GM19328 (cell line): Measurements from ENCODE around the gene GPR107.

ENCODE experiments used
- ATAC-seq: cut with Tn5 transposase; IDR thresholded peaks from one replicate; pipeline ENCODE4 v1.9.1; 2021; ENCODE audit warnings: mild to moderate bottlenecking, moderate library complexity; ENCODE audit not compliant: unreplicated experiment

The GPR107 gene

DNA sequence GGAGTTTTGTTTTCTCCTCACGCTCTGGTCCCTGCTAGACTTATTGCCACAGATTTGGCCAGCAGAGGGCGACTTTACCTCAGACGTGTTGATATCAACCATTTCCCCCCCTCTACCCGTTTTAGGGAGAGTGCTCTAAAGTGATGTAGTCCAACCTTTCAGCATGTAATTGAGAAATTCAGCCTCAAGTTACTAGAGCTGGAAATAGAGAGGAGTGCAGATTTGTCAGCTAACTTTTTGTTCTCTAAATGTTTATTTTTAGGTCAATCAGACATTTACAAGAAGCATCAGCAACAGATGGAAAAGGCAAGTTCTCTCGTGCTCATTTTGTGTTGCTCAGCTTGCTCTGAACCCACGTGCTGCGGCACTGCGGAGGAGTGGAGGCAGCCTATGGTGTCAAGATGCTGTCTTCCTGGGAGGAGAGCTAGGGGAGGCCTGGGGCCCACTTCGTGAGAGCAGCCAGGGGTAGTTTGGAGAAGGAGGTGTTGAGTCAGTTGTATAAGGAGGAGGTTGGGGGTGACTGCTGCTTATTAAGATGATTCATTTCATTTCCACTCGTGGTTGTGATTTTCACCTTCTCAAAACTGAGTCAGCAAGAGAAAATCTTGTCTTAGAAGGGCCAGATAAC lies 53.6 kb downstream of the GPR107 start:
- ATAC-seq, result no peak

DNA sequence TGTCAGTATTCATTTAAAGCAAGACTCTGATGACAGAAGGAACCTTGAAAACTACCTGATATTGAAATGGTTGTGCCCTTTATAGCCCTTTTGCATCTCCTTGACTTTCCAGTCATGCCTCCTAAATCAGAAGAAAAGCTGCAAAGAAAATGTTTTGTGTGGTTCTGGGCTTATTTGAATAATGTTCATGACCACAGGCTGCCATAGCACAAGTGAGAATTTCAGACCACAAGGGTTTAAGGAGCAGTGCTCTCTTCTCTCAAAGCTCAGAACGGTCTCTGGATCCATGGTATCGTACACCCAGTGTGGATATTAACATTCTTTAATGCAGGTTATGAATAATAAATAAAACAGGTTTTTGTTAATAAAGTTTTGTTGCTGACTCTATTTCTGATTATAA lies 54.2 kb downstream of the GPR107 start:
- no peak for ATAC-seq

DNA sequence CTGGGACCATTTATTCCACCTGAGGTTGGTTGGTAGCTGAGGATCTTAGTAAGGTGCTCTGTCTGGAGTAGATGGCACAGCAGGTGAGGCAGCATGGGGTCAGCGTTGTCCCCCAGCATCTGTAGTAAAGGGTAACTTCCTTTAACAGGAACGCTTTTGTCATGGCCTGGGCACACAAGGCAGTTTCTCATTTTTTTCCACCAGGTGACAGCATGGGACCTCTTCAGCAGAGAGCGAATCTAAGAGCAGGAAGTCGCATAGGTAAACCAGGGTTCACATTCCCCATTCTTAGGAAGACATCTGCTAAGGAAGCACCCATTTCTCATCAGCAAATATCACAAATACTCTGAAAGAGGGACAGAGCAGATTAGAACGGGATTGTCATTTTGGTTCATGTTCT lies 56.5 kb downstream of the GPR107 start:
- ATAC-seq, result no peak

DNA sequence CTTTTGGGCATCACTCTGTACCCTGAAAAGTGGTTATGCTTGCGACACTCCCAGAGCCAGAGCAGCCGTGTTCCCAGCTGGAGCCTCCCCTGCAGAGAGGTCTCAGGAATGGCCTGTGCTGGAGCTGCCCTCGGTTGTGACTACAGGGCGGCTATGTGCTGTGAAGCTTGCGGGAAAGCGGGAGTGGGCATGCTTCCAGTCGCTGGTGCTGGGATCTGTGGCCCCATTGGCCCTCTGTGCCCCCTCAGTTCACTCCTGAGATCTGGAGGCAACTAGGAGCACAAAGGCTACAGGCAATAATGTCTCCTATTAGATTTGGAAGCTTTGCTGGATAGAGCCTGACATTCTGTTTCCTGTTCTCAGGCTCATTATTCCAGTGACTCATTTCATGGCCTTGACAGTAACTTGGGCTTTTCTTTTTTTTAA lies 56.9 kb downstream of the GPR107 start:
- ATAC-seq, result no peak

DNA sequence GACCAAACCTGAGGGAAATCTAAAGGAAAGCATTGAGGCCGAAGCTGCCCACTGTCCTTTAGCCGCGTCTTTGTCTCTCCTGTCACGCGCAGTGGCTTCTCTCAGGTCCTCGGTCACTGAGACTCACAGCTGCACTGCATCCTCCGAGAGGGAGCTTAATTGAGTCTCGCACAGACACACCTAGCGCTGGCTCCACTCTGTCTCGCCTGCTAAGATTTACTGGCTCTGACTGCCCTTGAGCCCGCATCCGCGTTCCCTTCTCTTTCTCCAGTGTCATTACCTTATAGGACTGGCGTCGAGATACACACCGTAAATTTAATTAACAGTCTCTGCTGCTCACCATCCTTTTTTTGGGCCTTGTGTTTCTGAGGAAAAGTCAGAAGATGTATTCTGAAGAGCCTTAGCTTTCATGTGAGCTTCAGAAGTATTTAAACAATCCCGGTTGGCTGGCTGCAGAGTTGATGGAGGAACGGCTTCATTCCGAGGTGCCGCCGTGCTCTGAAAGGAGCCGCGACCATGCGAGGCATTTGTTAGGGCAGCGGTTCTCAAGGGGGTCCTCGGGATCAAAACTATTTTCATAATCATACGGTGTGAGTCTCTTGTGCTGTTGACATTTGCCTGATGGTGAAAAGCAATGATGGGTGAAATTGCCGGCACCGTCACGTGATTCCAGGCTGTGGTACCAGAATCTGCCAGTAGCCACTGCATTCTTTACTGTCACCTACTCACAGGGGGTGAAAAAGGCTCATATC lies 58.3 kb downstream of the GPR107 start:
- no peak for ATAC-seq

DNA sequence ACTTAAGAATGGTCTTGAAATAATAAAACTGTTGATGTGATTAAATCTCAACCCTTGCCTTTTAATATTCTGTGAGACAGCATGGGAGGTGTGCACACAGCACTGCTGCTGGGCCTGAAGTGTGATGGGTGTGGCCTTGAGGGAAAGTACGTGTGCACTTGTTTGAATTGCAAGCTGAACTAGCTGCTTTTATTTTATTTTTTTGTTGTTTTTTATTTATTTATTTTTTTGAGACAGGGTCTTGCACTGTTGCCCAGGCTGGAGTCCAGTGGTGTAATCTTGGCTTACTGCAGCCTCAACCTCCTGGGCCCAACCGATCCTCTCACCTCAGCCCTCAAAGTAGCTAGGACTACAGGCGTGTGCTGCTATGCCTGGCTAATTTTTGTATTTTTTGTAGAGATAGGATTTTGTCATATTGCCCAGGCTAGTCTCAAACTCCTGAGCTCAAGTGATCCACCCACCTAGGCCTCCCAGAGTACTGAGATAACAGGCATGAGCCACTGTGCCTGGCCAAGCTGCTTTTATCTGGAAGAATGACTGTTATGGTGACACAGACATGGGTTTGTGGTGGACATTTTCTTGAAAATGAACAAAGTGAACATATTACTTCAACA lies 58.9 kb downstream of the GPR107 start:
- ATAC-seq, result no peak

DNA sequence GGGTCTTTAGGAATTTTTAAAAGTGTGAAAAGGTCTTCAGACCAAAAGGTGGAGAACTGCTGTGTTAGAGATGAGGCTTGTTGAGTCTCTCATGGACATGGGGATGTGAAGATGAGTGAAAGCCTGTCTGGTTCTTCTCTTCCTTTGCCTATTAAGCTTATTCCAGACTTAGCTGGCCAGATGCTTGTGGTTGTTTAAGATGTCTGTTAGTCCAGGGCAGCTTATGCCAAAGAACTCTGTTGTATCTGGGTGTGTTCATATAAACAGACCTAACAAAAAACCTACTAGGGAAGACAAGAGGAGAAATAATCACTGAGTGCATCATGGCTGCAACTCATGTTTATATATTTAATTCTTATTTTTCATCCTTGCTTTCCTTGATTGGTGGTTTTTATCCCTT lies 61.0 kb downstream of the GPR107 start:
- no peak for ATAC-seq

DNA sequence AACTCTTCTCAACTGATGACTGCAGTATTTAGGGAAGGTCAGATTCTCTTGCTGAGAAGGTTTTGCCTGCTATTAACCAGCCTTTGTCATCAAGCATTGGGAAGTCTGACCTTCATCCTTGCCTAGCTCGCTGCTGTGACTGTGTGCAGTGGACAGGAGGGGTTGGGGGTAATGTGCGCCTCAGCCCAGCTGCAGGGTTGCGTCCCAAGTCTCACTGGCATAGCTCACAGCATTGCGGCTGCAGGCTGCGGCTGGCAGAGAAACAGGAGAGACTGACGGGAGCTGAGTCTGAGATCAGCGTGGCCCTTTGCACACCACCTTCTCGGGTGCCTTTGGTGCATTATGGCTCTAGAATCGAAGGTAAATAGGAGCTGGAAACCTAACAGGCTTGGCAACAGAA lies 62.6 kb downstream of the GPR107 start:
- no peak for ATAC-seq

DNA sequence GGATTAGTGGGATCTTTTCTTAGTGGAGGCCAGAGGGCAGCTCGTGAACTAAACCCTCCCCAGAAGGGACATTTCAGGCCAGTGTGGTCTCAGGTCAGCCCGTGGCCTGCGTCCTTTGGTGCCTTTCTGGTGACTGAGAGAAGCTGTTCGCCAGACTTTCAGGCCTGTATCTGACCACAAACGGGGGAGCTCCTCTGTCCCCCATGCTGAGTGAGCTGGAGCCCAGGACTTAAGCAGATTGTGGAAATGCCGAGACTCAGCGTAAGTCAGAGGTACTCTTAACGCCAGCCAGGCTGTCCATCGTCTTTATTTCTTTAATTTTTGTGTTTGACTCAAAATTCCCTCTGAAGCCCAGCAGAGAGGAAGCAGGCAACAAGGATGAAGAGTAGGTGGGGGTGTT lies 63.7 kb downstream of the GPR107 start:
- no peak for ATAC-seq

DNA sequence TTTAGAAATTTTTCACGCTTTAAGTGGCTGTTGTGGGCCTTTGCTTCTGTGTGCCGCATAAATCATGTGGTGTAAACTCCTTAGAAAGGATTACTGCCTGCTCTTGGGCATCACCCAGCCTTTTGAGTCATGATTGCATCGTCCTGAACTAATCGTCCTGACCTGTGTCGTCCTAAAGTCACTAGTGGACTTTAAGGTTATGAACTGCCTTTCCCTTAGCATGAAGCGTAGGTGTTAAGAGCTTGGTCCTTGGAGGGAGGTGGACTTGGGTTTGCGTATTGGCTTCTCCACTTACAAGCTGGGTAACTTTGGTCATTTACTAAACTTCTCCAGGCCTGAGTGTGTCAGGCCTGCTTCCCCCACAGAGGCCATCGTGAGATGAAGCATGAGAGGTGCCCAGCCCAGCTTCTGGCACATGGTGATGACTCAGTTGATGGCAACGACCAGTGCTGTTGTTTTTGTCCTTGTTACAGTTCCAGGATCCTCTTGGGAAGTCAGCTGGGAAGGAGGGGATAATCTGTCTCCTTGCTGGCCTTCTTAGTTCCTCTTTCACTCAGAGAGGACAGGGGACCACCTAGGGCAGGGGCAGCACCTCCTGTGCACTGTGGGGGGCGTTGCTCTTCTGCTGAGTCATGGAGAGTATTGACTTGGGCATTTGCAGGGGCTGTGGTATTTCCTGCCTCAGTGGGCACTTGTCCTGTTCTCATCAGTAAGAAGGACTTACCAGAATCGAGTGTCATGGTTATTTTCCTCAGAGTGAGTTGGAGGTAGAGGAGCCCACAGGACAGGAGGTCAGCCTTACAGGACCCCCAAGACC lies 64.3 kb downstream of the GPR107 start:
- ATAC-seq, result no peak

DNA sequence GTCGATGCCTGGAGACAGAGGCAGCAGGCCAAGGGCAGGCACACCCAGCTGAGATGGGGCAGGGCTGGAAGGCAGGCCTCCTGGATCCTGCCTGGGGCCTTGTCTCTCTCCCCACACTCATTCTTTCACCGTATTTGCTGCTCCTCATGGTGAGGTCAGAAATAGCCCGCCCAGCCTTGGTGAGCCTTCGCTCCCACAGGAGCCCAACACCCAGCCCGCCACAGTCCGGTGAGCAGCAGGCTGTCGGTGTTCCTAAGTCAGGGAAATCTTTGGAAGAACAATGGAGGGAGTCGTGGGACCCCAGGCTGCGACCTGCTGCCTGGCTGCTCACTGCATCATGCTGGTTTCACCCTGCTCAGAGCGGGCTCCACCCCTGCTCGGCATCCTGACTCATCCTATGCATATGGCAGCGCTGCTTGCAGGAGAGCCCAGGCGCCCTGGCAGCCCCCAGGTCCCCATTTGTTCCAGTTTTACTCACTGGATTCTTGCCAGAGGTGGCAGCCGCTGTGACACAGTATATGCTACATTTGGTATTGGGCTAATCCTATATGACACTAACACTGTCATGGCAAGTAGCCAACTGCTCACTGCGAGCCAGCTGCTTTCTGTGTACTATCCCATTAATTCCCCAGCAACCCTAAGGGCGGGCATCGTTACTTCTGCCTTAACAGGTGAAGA lies 65.3 kb downstream of the GPR107 start:
- no peak for ATAC-seq

DNA sequence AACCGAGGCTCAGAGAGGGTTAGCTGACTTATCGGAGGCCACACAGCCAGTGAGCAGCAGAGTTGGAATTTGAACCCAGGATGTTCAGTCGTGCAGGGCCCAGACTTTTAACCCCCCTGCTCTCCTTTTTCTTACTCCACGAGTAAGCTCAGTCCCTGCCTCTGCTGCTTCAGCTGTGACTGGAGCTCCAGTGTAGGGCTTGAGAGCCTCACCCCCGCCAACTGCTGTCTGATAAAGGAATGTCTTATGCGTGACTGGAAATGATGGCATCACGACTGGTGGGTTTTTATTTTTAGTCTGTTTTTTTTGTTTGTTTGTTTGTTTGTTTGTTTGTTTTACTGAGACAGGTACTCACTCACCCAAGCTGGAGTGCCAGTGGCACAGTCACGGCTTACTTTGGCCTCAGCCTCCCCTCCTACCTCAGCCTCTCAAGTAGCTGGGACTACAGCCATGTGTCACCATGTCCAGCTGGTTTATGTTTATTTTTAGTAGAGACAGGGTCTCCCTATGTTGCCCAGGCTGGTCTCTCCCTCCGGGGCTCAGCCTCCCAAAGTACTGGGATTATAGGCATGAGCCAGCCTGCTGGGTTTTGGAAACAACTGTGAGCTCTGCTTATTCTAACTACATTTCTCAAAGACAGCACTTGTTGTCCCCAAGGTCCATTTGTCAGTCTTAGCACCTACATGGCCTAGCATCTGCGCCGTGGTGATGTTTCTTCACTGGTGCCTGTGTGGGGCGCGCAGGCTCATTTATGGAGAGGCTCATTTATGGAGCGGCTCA lies 66.0 kb downstream of the GPR107 start:
- ATAC-seq, result no peak

DNA sequence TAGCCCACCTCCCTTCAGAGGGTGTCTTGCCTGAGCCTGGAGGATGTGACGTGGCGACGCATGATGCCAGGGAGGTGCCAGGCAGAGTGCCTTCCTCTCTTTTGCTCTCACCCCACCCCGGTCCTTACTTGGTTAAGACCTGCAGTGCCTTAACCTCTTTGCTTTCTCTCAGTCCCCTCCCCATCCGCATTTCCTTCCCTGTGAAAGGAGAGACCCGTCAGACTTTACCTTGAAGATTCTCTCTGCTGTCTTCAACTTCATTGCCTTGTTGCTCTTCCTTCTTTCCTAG lies 66.5 kb downstream of the GPR107 start:
- no peak for ATAC-seq

DNA sequence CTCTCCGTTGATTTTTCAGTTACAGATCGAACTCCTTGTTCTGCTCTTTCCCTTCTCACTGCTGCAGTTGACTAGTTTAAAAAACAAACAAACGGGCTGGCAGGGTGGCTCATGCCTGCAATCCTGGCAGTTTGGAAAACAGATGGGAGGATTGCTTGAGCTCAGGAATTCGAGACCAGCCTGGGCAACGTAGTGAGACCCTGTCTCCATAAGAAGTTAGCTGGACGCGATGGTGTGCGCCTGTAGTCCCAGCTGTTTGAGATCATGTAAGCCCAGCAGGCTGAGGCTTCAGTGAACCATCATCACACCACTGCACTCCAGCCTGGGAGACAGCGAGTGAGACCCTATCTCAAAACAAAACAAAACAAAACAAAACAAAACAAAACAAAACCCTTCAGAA lies 67.1 kb downstream of the GPR107 start:
- no peak for ATAC-seq

DNA sequence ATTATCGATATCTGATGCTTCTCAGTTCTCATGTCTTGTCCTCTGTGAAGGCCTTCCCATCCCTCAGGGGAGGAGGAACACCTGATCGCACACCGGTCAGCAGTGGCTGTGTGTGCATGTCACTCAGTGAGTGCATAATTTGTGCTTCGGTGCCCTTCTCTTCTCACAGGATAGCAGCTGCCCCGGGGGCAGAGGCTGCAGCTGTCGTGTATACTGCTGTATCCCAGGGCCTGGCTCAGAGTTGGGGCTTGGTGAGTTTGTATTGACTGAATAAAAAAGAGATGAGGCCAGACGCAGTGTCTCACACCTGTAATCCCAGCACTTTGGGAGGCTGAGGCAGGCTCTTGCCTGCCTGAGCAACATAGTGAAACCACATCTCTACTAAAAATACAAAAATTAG lies 68.8 kb downstream of the GPR107 start:
- ATAC-seq, result no peak

DNA sequence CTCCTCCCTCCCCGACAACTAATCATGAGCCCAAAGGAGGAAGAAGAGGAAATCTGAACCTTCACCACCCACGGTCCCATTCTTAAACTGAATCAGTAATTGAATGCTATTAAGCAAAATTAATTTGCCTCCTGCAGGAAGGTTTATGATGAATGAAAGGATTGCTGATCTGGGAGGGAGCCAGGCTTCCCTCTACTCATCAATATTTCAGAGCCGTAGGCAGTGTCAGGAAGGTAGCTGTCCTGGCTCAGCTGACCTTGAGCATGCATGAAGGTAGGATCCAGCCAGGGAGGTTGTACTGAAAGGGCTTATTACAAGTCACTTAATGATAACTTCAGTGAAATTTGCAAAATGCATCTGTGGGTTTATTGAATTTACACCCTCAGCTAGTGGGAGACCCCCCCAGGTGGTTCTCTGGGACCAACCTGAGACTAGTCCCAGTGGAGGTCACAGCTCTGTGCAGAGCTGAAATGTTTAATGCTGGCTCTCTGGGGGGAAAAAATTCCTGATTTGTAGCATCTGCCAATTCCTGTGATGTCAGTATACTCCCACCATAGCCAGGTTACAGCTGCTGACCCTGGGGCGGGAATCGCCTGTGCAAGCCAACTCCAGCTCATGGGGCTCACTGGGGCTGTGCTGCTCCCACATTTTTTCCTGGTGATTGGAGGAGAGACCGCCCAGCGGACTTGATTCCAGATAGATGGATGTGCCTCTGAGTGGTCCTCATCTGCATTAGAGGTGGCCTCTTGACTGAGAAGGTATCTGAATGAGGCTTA lies 70.6 kb downstream of the GPR107 start:
- no peak for ATAC-seq

DNA sequence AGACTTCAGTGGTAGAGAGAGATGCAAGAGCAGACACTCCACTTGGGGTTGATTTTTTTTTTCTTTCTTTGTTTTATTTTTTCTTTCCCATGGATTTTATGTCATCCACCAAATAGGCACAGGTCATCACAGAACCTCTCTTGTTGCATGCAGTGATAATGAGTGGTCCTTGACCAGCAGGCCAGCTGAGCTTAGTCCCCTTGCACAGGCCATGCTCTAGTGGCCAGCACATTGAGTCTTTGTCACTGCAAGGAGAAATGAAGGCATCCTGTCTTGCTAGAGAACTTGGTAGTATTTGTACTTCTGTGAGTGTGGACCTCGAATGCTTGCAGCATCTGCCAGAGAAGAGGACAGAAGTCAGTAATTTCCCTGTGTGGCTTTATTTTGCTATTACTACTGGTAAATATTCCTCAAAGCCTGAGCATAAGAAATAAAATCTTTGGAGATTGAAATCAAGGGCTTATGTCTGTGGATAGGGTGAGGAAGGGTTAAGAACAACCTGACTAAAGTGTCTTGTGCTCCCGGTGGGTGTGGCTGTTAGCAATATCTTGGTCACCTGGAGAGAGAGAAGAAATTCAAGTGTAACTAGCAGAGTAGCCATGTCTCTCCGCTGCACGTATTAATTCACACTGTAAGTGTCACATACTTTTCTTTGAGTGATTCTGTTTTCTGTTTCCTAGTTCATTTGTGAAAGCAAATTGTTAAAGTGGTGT lies 73.2 kb downstream of the GPR107 start:
- no peak for ATAC-seq

DNA sequence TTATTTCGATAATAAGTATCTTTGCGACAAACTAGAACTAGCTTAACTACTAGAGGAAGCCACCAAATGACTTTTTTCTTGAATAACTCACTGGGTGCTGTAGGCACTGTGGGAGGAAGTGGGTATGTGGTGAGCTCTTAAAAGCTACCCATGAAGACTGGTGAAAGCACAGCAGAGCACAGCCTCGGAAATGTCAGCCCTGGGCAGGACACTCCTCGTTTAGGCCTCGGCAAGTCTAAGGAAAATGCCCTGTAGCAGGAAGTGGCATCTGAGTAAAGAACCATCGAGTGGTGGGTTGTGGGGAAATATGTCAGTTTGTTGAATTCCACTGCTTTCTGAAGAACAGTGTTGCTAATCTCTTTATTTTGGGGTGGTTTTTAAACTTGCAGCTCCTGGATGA lies 74.5 kb downstream of the GPR107 start:
- no peak for ATAC-seq
